Cardiac fibroblast (primary cell): ENCODE results near the gene TSSK2.

Experiments
- DNase-seq, 2 donors: peaks; one replicate each; pipeline versions ENCODE4 v3.0.0 to v3.0.0-alpha.2; 2010; ENCODE audit warnings: low read depth in 2 of 2
- H3K4me3 ChIP-seq, 2 donors: replicated peaks in 1 of 2; 1 replicate in 1 of 2; 2 replicates in 1 of 2; pipeline ENCODE4 v1.5.1; 2011; ENCODE audit warnings: low read depth in 2 of 2, low read length in 2 of 2, mild to moderate bottlenecking in 2 of 2, moderate library complexity in 1 of 2
- CTCF ChIP-seq: IDR thresholded peaks from one replicate; pipeline ENCODE4 v1.5.1; 2011; ENCODE audit warnings: low read depth, mild to moderate bottlenecking, low read length, inconsistent platforms

The TSSK2 gene

DNA sequence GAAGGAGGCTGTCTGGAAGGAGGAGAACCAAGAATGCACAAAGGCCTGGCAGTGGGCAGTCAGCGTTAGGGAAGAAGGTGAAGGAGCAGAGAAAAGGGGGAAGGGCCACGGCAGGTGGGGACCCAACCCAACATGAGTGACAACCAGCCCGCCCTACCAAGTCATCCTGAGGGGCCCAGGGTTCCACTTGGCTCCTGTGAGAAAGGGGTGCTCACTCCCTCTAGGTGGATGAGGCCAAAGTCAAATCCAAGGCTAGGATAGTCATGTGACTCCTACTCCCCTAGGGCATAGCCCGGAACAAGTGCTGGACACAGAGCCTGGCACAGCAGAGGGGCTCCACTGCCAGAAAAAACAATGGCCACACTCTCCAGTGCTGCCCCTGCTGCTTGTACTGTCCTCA is 6.7 kb upstream of the TSSK2 start:
- no peak for TF ChIP-seq CTCF
- H3K4me3 ChIP-seq, result no peak overlapping the region

DNA sequence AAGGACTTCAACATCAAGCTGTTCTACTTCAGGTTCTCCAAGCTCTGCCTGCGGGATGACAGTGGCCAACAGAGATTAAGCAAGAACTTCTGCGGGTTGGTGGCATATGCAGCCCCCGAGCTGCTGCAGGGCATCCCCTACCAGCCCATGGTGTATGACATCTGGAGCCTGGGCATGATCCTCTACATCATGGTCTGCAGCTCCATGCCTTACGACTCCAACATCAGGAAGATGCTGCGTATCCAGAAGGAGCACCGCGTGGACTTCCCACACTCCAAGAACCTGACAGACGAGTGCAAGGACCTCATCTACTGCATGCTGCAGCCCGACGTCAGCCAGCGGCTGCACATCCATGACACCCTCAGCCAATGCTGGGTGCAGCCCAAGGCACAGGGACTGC is 6.1 kb upstream of the TSSK2 start:
- TF ChIP-seq CTCF, result no peak
- DNase-seq, result no peak
- no peak overlapping the region for H3K4me3 ChIP-seq

More for the DNA sequence above, 6.7 kb upstream of the TSSK2 start:
- no peak for DNase-seq

GRCh38 chr22:19125474-19126308 is 5.4 kb upstream of the TSSK2 start:
- no peak overlapping the region for H3K4me3 ChIP-seq
- DNase-seq, result no peak
- TF ChIP-seq CTCF, result no peak

GRCh38 chr22:19126309-19127273 is 4.5 kb upstream of the TSSK2 start:
- no peak for DNase-seq
- no peak for TF ChIP-seq CTCF
- no peak overlapping the region for H3K4me3 ChIP-seq

- H3K4me3 ChIP-seq, result no peak overlapping the region
- DNase-seq, result no peak
- TF ChIP-seq CTCF, result no peak
Measured at GRCh38 chr22:19127329-19128008, 3.6 kb upstream of the TSSK2 start.

DNA sequence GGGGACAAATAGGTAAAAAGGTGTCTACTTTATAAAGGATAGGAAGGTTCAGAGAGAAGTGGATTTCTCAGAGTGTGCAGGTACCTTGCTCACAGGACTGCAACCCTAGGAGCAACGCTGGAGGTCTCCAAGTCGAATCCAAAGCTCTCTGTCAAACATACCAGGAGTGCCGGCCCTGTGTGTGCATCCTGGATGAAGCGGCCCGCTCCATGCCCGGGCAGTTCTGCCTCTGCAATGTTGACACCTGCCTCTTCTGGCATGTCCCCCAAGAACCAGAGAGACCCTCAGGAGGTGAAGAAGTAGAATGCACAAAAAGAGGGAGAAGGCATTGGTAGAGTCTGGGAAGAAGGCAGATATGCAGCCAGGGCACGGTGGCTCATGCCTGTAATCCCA is 3.1 kb upstream of the TSSK2 start:
- no peak for TF ChIP-seq CTCF
- DNase-seq, result no peak

More for the DNA sequence above, 3.1 kb upstream of the TSSK2 start:
- H3K4me3 ChIP-seq, result no peak overlapping the region
